Naive thymus-derived CD8-positive, alpha-beta T cell (primary cell): ENCODE data around the gene ACOX1. TPM values are rescaled to one million over a fixed set of nuclear protein-coding genes. Genes with fewer than 3 reads are reported as not detected.

ENCODE experiments used
- polyA plus RNA-seq, 3 donors: library from polyadenylated mRNA; unstranded; fragments of 300-500 nt; fragmentation: Illumina TruSeq; gene quantifications; one replicate each; pipeline ENCODE4 v1.2.3, GENCODE V29; 2021
- total RNA-seq, 8 experiments: library from RNA in 2 of 8; stranded (reverse) in 2 of 8; gene quantifications; one replicate each; pipeline ENCODE4 v1.2.3 and lab custom pipeline; 2021 to 2026

Gene ACOX1
- total and polyA plus RNA-seq, 5 experiments from 2014 or later = 11.4 to 39.3 (median 18.4) TPM

Other genes with a start within 250 kb of the ACOX1 start
- gene GALK1, start 214.0 kb downstream of the ACOX1 start, total RNA-seq = 10 to 100 TPM; 14.8 to 18.0 TPM
- 10 to 100 TPM in 2 of 3 donors, 1 to 10 TPM in 1; 9.5 to 14.4 (median 13.9) TPM for gene GALK1, start 214.0 kb downstream of the ACOX1 start, polyA plus RNA-seq
- 10 to 100 TPM; 55.6 to 57.7 TPM for gene UNK, start 194.4 kb downstream of the ACOX1 start, total RNA-seq
- 10 to 100 TPM; 24.4 to 26.9 (median 26.2) TPM for gene UNK, start 194.4 kb downstream of the ACOX1 start, polyA plus RNA-seq
- gene UNC13D, start 134.8 kb downstream of the ACOX1 start, total RNA-seq = 100 to 1,000 TPM; 147 to 153 TPM
- 10 to 100 TPM; 50.3 to 78.0 (median 54.0) TPM for gene UNC13D, start 134.8 kb downstream of the ACOX1 start, polyA plus RNA-seq
- 100 to 1,000 TPM; 152 to 156 TPM for gene WBP2, start 123.8 kb downstream of the ACOX1 start, total RNA-seq
- gene WBP2, start 123.8 kb downstream of the ACOX1 start, polyA plus RNA-seq = 10 to 100 TPM; 58.1 to 95.1 (median 70.6) TPM
- 1 to 10 TPM; 9.7 to 9.9 TPM for gene TRIM47, start 100.6 kb downstream of the ACOX1 start, total RNA-seq
- 1 to 10 TPM; 1.9 to 8.5 (median 4.2) TPM for gene TRIM47, start 100.6 kb downstream of the ACOX1 start, polyA plus RNA-seq
- 10 to 100 TPM; 34.5 to 40.9 TPM for gene TRIM65, start 82.2 kb downstream of the ACOX1 start, total RNA-seq
- gene TRIM65, start 82.2 kb downstream of the ACOX1 start, polyA plus RNA-seq = 10 to 100 TPM; 13.4 to 31.8 (median 18.9) TPM
- 100 to 1,000 TPM; 167 to 178 TPM for gene MRPL38, start 74.3 kb downstream of the ACOX1 start, total RNA-seq
- 10 to 100 TPM; 56.4 to 78.7 (median 64.7) TPM for gene MRPL38, start 74.3 kb downstream of the ACOX1 start, polyA plus RNA-seq
- 10 to 100 TPM; 47.7 to 54.6 TPM for gene FBF1, start 38.1 kb downstream of the ACOX1 start, total RNA-seq
- gene FBF1, start 38.1 kb downstream of the ACOX1 start, polyA plus RNA-seq = 1 to 10 TPM; 2.4 to 8.0 (median 7.5) TPM
- 10 to 100 TPM; 14.2 to 16.6 TPM for gene TEN1, start 74 bp upstream of the ACOX1 start, total RNA-seq
- 10 to 100 TPM; 17.1 to 18.9 (median 18.4) TPM for gene TEN1, start 74 bp upstream of the ACOX1 start, polyA plus RNA-seq
- 10 to 100 TPM; 11.9 to 12.5 TPM for gene CDK3, start 21.7 kb upstream of the ACOX1 start, total RNA-seq
- under 1 TPM; 0.16 to 0.64 (median 0.63) TPM for gene CDK3, start 21.7 kb upstream of the ACOX1 start, polyA plus RNA-seq
- 1 to 10 TPM; 7.1 to 8.2 TPM for gene EVPL, start 48.1 kb upstream of the ACOX1 start, total RNA-seq
- 1 to 10 TPM in 1 of 3 donors, under 1 TPM in 1, not detected in 1; 0.74 to 1.6 TPM for gene EVPL, start 48.1 kb upstream of the ACOX1 start, polyA plus RNA-seq
- 10 to 100 TPM; 79.7 to 80.5 TPM for gene SRP68, start 93.4 kb upstream of the ACOX1 start, total RNA-seq
- 10 to 100 TPM; 53.3 to 79.1 (median 64.5) TPM for gene SRP68, start 93.4 kb upstream of the ACOX1 start, polyA plus RNA-seq
- gene GALR2, start 95.6 kb upstream of the ACOX1 start, total RNA-seq = not detected
- under 1 TPM in 1 of 3 donors, not detected in 2; 0.70 TPM for gene GALR2, start 95.6 kb upstream of the ACOX1 start, polyA plus RNA-seq
- under 1 TPM in 1 of 2 experiments, not detected in 1; 0.21 TPM for gene ZACN, start 100.0 kb upstream of the ACOX1 start, total RNA-seq
- gene ZACN, start 100.0 kb upstream of the ACOX1 start, polyA plus RNA-seq = 1 to 10 TPM in 2 of 3 donors, not detected in 1; 1.9 to 4.6 TPM
- gene EXOC7, start 124.6 kb upstream of the ACOX1 start, total RNA-seq = 100 to 1,000 TPM; 199 to 210 TPM
- gene EXOC7, start 124.6 kb upstream of the ACOX1 start, polyA plus RNA-seq = 10 to 100 TPM; 46.0 to 62.6 (median 49.0) TPM
- 1 to 10 TPM; 3.4 to 3.7 TPM for gene FOXJ1, start 162.1 kb upstream of the ACOX1 start, total RNA-seq
- 1 to 10 TPM in 2 of 3 donors, under 1 TPM in 1; 0.28 to 2.8 (median 1.8) TPM for gene FOXJ1, start 162.1 kb upstream of the ACOX1 start, polyA plus RNA-seq